ENCODE results near the gene VSTM4. TPM values are rescaled to one million over a fixed set of nuclear protein-coding genes. Genes with fewer than 3 reads are reported as not detected.

The VSTM4 gene
- total RNA-seq, 1 experiment from 2014 or later, result not detected

- Mint-ChIP-seq H3K9me3 (ENCODE audit: low read depth, unreplicated experiment) (no peaks in the 10 kb centered on the region), H3K4me1 (ENCODE audit: low read depth, unreplicated experiment) (no peaks in the 10 kb centered on the region), H3K36me3 (ENCODE audit: insufficient read depth, unreplicated experiment) (no peaks in the 10 kb centered on the region), H3K4me3 (ENCODE audit: low read depth, unreplicated experiment) (no peak overlapping the region), H3K27me3 (ENCODE audit: unreplicated experiment) (peaks cover 99% of the 10 kb centered on the region), H3K27ac (ENCODE audit: unreplicated experiment) (no peak overlapping the region)
- intact Hi-C loops (cut with micrococcal nuclease; ENCODE audit: unreplicated experiment), result no loop called here
- no peak for TF ChIP-seq CTCF (IDR thresholded peaks at IDR 0.05; ENCODE audit: unreplicated experiment)
- no TSS peak for BruUV-seq (replicated peaks)
- CTCF ChIA-PET, result no interaction called here
- DNase-seq, result no peak
Measured at GRCh38 chr10:49044293-49045193, 70.8 kb downstream of the VSTM4 start.

GRCh38 chr10:49040601-49041000, 74.7 kb downstream of the VSTM4 start:
- no peak overlapping the region for H3K4me3 Mint-ChIP-seq (ENCODE audit: low read depth, unreplicated experiment)
- no peaks in the 10 kb centered on the region for H3K36me3 Mint-ChIP-seq (ENCODE audit: insufficient read depth, unreplicated experiment)
- intact Hi-C loops (cut with micrococcal nuclease; ENCODE audit: unreplicated experiment), result no loop called here
- CTCF ChIA-PET, result no interaction called here
- TF ChIP-seq CTCF (IDR thresholded peaks at IDR 0.05; ENCODE audit: unreplicated experiment), result no peak
- no peaks in the 10 kb centered on the region for H3K9me3 Mint-ChIP-seq (ENCODE audit: low read depth, unreplicated experiment)
- no peaks in the 10 kb centered on the region for H3K4me1 Mint-ChIP-seq (ENCODE audit: low read depth, unreplicated experiment)
- H3K27ac Mint-ChIP-seq (ENCODE audit: unreplicated experiment), result no peak overlapping the region
- no peak for DNase-seq
- BruUV-seq (replicated peaks), result no TSS peak
- H3K27me3 Mint-ChIP-seq (ENCODE audit: unreplicated experiment), result peaks cover 78% of the 10 kb centered on the region

- TF ChIP-seq CTCF (IDR thresholded peaks at IDR 0.05; ENCODE audit: unreplicated experiment), result no peak
- Mint-ChIP-seq H3K27ac (ENCODE audit: unreplicated experiment) (no peak overlapping the region), H3K4me1 (ENCODE audit: low read depth, unreplicated experiment) (no peaks in the 10 kb centered on the region), H3K36me3 (ENCODE audit: insufficient read depth, unreplicated experiment) (no peaks in the 10 kb centered on the region), H3K9me3 (ENCODE audit: low read depth, unreplicated experiment) (no peaks in the 10 kb centered on the region), H3K4me3 (ENCODE audit: low read depth, unreplicated experiment) (no peak overlapping the region), H3K27me3 (ENCODE audit: unreplicated experiment) (peaks cover 66% of the 10 kb centered on the region)
- intact Hi-C loops (cut with micrococcal nuclease; ENCODE audit: unreplicated experiment), result no loop called here
- CTCF ChIA-PET, result no interaction called here
- no TSS peak for BruUV-seq (replicated peaks)
- DNase-seq, result no peak
Measured at GRCh38 chr10:49039409-49039808, 75.9 kb downstream of the VSTM4 start.

- CTCF ChIA-PET, result no interaction called here
- no TSS peak for BruUV-seq (replicated peaks)
- Mint-ChIP-seq H3K4me3 (ENCODE audit: low read depth, unreplicated experiment) (no peak overlapping the region), H3K9me3 (ENCODE audit: low read depth, unreplicated experiment) (no peaks in the 10 kb centered on the region), H3K36me3 (ENCODE audit: insufficient read depth, unreplicated experiment) (no peaks in the 10 kb centered on the region), H3K27me3 (ENCODE audit: unreplicated experiment) (peaks cover 59% of the 10 kb centered on the region), H3K4me1 (ENCODE audit: low read depth, unreplicated experiment) (no peaks in the 10 kb centered on the region), H3K27ac (ENCODE audit: unreplicated experiment) (no peak overlapping the region)
- TF ChIP-seq CTCF (IDR thresholded peaks at IDR 0.05; ENCODE audit: unreplicated experiment), result no peak
- no peak for DNase-seq
- intact Hi-C loops (cut with micrococcal nuclease; ENCODE audit: unreplicated experiment), result no loop called here
Measured at GRCh38 chr10:49038711-49039110, 76.6 kb downstream of the VSTM4 start.
